HG03135 (cell line): ENCODE measurements around the gene EPB41L1.

Source experiments
- ATAC-seq: cut with Tn5 transposase; IDR thresholded peaks from one replicate; pipeline ENCODE4 v1.9.1; 2021; ENCODE audit warnings: mild to moderate bottlenecking, moderate library complexity; ENCODE audit not compliant: unreplicated experiment

Gene EPB41L1

GRCh38 chr20:36154700-36155628 is at the start of gene EPB41L1:
EPB41L1 (plus strand) TSS chr20:36154740; CDS start chr20:36173778, 19,038 bp downstream.
- no peak for ATAC-seq

GRCh38 chr20:36104856-36105255 is 49.7 kb upstream of the EPB41L1 start:
- no peak for ATAC-seq

GRCh38 chr20:36105711-36106226 is 48.8 kb upstream of the EPB41L1 start:
- ATAC-seq = no peak

GRCh38 chr20:36106606-36107005 is 47.9 kb upstream of the EPB41L1 start:
- no peak for ATAC-seq

GRCh38 chr20:36107881-36108280 is 46.7 kb upstream of the EPB41L1 start:
- no peak for ATAC-seq

- no peak for ATAC-seq
Measured at GRCh38 chr20:36109251-36109947, 45.1 kb upstream of the EPB41L1 start.

- no peak for ATAC-seq
Measured at GRCh38 chr20:36110994-36111393, 43.5 kb upstream of the EPB41L1 start.

GRCh38 chr20:36112112-36112511 is 42.4 kb upstream of the EPB41L1 start:
- ATAC-seq = no peak

- no peak for ATAC-seq
Measured at GRCh38 chr20:36113036-36113435, 41.5 kb upstream of the EPB41L1 start.

GRCh38 chr20:36113566-36114250 is 40.8 kb upstream of the EPB41L1 start:
- ATAC-seq = no peak

- no peak for ATAC-seq
Measured at GRCh38 chr20:36114707-36115106, 39.8 kb upstream of the EPB41L1 start.

- ATAC-seq = no peak
Measured at GRCh38 chr20:36115925-36116324, 38.6 kb upstream of the EPB41L1 start.

- ATAC-seq = no peak
Measured at GRCh38 chr20:36116807-36117441, 37.6 kb upstream of the EPB41L1 start.

GRCh38 chr20:36117638-36118037 is 36.9 kb upstream of the EPB41L1 start:
- no peak for ATAC-seq

- ATAC-seq = no peak
Measured at GRCh38 chr20:36118371-36118770, 36.2 kb upstream of the EPB41L1 start.

GRCh38 chr20:36119537-36119936 is 35.0 kb upstream of the EPB41L1 start:
- no peak for ATAC-seq

- no peak for ATAC-seq
Measured at GRCh38 chr20:36120241-36120640, 34.3 kb upstream of the EPB41L1 start.

GRCh38 chr20:36120991-36121390 is 33.5 kb upstream of the EPB41L1 start:
- ATAC-seq = no peak

GRCh38 chr20:36121981-36122930 is 32.3 kb upstream of the EPB41L1 start:
- ATAC-seq = no peak

- no peak for ATAC-seq
Measured at GRCh38 chr20:36122931-36123288, 31.6 kb upstream of the EPB41L1 start.
